Measurements from ENCODE around the gene HNF1B. TPM values are rescaled to one million over a fixed set of nuclear protein-coding genes. Genes with fewer than 3 reads are reported as not detected.

The HNF1B gene
- total and polyA plus RNA-seq, 12 donors: not detected

DNA sequence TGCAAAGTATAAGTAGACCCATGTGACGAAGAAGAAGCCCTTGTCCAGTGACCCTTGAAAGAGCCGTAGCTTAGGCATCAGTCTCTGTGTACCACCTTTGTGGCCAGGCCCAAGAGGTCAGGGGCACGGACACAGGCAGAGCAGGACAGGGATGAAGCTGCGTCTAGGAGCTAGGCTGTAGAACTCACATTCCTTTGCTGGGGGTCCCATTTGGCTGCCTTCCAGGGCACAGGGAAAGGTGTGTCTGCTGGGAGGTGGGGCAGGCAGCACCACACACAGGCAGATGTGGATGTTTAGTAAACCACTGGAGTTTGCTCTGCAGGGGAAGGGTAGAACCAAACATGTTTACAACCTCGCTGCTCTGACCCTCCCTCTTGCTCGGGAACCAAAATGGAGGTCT lies 33.7 kb downstream of the HNF1B start:
- H3K4me1 ChIP-seq: no peaks in the 10 kb centered on the region
- 87 to 91% methylated on average over 6 of the region's 6 CpGs for WGBS, 2 donors
- DNase-seq (no peak), ATAC-seq (no peak)
- no peak overlapping the region for H3K4me3 ChIP-seq
- no peaks in the 10 kb centered on the region for H3K36me3 ChIP-seq
- H3K9me3 ChIP-seq: no peaks in the 10 kb centered on the region
- H3K27ac ChIP-seq: no peak overlapping the region
- H3K27me3 ChIP-seq: peaks cover 0 to 42% (median 22%) of the 10 kb centered on the region in 7 donors
- TF ChIP-seq CTCF (IDR thresholded peaks at IDR 0.05): no peak
- intact Hi-C loops (cut with DNase I): loop anchor here in 2 of 10 donors (5.0 to 10.0 kb wide), 3 partner anchors 49 to 56 kb away; no protein-coding TSS in a partner anchor

DNA sequence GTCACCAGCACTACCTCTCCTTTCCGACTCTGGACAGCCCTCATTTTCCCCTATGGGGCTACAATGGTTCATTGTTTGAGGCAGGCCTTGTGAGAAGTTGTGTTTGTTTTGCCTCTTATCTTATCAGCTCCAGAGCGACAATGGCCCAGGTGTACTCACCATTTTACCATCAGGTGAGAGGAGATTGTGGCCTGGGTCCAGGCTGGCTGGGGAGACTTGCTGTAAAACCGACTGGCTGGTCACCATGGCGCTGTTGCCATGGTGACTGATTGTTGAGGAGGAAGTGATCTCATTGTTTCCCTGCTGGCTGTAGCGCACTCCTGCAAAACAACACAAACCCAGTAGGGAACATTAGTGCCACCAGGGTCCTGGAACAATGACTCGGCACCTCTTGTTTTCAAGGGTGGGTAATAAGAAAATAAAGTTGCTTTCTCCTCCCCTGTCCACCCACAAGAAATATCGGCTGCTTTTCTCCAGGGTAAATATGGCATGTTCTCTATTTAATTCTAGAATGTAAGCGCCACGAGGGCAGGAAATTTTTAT lies 34.4 kb downstream of the HNF1B start:
- Histone ChIP-seq H3K4me1 (no peaks in the 10 kb centered on the region), H3K27me3 (peaks cover 0 to 45% (median 22%) of the 10 kb centered on the region in 7 donors), H3K27ac (no peak overlapping the region), H3K4me3 (no peak overlapping the region), H3K36me3 (no peaks in the 10 kb centered on the region), H3K9me3 (no peaks in the 10 kb centered on the region)
- intact Hi-C loops (cut with DNase I): loop anchor here in 2 of 10 donors (5.0 to 10.0 kb wide), 3 partner anchors 48 to 56 kb away; no protein-coding TSS in a partner anchor
- DNase-seq: no peak
- ATAC-seq: no peak
- 57 to 68% methylated on average over 9 of the region's 9 CpGs for WGBS, 2 donors
- TF ChIP-seq CTCF (IDR thresholded peaks at IDR 0.05): no peak

DNA sequence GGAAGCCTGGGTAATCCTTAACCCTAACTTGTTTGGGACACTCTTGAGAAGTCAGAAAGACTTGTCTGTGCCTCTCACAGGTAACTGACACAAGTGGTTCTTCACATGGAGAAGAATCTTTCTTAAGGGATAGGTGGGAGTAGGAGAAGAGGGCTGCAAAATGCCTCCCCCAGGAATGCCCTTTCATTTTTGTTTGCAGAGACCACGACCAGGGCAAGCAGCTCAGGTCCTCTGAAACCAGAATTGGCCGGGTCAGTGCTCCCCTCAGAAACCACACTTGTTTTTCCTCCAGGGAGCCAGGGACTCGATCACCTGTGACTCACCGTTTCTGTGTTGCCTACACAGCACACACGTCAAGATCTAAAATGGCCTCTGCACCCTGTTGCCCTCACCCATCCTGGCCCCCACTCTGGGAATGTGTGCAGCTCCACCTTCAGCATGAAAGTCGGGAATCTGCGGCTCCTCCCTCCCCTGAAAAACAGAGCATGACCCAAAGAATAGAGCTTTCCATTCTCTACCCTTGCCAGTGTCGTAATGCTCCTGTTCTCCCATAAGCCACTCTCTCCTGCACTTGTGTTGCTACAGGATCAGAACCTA lies 36.1 kb downstream of the HNF1B start:
- TF ChIP-seq CTCF (IDR thresholded peaks at IDR 0.05): no peak
- Histone ChIP-seq H3K27ac (no peak overlapping the region), H3K9me3 (no peaks in the 10 kb centered on the region), H3K4me3 (no peak overlapping the region), H3K27me3 (peaks cover 0 to 49% (median 17%) of the 10 kb centered on the region in 7 donors), H3K4me1 (no peaks in the 10 kb centered on the region), H3K36me3 (no peaks in the 10 kb centered on the region)
- intact Hi-C loops (cut with DNase I): loop anchor here in 2 of 10 donors (10.0 kb wide), 3 partner anchors 46 to 136 kb away; no protein-coding TSS in a partner anchor
- DNase-seq (no peak), ATAC-seq (peak in 1 of 8 donors; percentile 10)
- WGBS, 2 donors: 72 to 75% methylated on average over 8 of the region's 8 CpGs

- no peaks in the 10 kb centered on the region for H3K36me3 ChIP-seq
- no peak for DNase-seq
- no peaks in the 10 kb centered on the region for H3K4me1 ChIP-seq
- H3K4me3 ChIP-seq: no peak overlapping the region
- intact Hi-C loops (cut with DNase I): loop anchor here in 2 of 10 donors (10.0 kb wide), 3 partner anchors 47 to 137 kb away; no protein-coding TSS in a partner anchor
- no peak overlapping the region for H3K27ac ChIP-seq
- 79% methylated on average over 7 of the region's 7 CpGs for WGBS, 2 donors
- H3K27me3 ChIP-seq: peaks cover 0 to 49% (median 17%) of the 10 kb centered on the region in 7 donors
- H3K9me3 ChIP-seq: no peaks in the 10 kb centered on the region
- ATAC-seq: no peak
- no peak for TF ChIP-seq CTCF (IDR thresholded peaks at IDR 0.05)
These were observed 36.7 kb downstream of the HNF1B start for GRCh38 chr17:37708008-37708615.
